Colonic mucosa (tissue), 4 donors: Measurements from ENCODE around the gene YBX3. TPM values are rescaled to one million over a fixed set of nuclear protein-coding genes. Genes with fewer than 3 reads are reported as not detected.
"Not testable (repeated sequence)": the region's sequence is repeated elsewhere in the genome, so short reads cannot be mapped to it uniquely, and the experiment has no call there.

ENCODE experiments used
- DNase-seq: peaks from one replicate; pipeline ENCODE4 v3.0.0-alpha.2; 2020
- H3K27ac ChIP-seq: fragments of 200-600 bp; one replicate; pipeline ENCODE4 v1.8.0; 2021
- H3K27me3 ChIP-seq: fragments of 200-600 bp; one replicate; pipeline ENCODE4 v1.8.0; 2021
- H3K36me3 ChIP-seq: fragments of 200-600 bp; one replicate; pipeline ENCODE4 v1.8.0; 2021
- H3K4me1 ChIP-seq: fragments of 200-600 bp; one replicate; pipeline ENCODE4 v1.8.0; 2021; ENCODE audit warnings: mild to moderate bottlenecking
- H3K4me3 ChIP-seq: fragments of 200-600 bp; one replicate; pipeline ENCODE4 v1.8.0; 2021
- H3K9ac ChIP-seq, 2 donors: one replicate each; pipeline ENCODE4 v1.7.0; 2013; ENCODE audit warnings: control low read depth in 2 of 2, low read depth in 2 of 2, low read length in 2 of 2
- H3K9me3 ChIP-seq: fragments of 200-600 bp; one replicate; pipeline ENCODE4 v1.8.0; 2021
- CTCF ChIP-seq: fragments of 200-600 bp; IDR thresholded peaks from one replicate; pipeline ENCODE4 v1.8.0; 2022; ENCODE audit warnings: antibody characterized with exemption, mild to moderate bottlenecking
- intact Hi-C: fragments of 100-400 bp; cut with DNase I; formaldehyde crosslinking; loops from one replicate; pipeline ENCODE4 v1.14.1; 2022
- total RNA-seq, 2 donors: library from RNA; stranded (reverse); fragmentation: NEBNext Ultra II Directional in 1 of 2; extraction: Animal tissue kit (Norgen Biotek cat#: 25700) in 1 of 2; gene quantifications; one replicate each; pipeline ENCODE4 v1.2.1, GENCODE V29; 2021
- donor health status: healthy.
- donor health status: DM: no; HTN: no; CAD: no.
- donor health status: DM: no; HTN: no; CAD: no.

Gene YBX3
- total RNA-seq, 2 donors from 2014 or later, result 162 to 166 TPM

- Histone ChIP-seq H3K36me3 (no peaks in the 10 kb centered on the region), H3K27me3 (no peaks in the 10 kb centered on the region), H3K4me3 (no peak overlapping the region), H3K9ac (no peak overlapping the region), H3K27ac (no peak overlapping the region), H3K4me1 (no peaks in the 10 kb centered on the region), H3K9me3 (no peaks in the 10 kb centered on the region)
- TF ChIP-seq CTCF, result no peak
- no peak for DNase-seq
- intact Hi-C loops, result loop anchor here (5.0 to 10.0 kb wide), 2 partner anchors 146 to 513 kb away; no protein-coding TSS in a partner anchor
These were observed 27.2 kb upstream of the YBX3 start for GRCh38 chr12:10750385-10750727.

GRCh38 chr12:10749700-10750384 lies 26.7 kb upstream of the YBX3 start:
- TF ChIP-seq CTCF, result peak; percentile 86
- Histone ChIP-seq H3K4me3 (peak overlapping the region; percentile 12), H3K27ac (peak overlapping the region; percentile 1), H3K9me3 (no peaks in the 10 kb centered on the region), H3K36me3 (no peaks in the 10 kb centered on the region), H3K4me1 (no peaks in the 10 kb centered on the region), H3K9ac (peak overlapping the region in 1 of 2 donors; percentile 3), H3K27me3 (no peaks in the 10 kb centered on the region)
- intact Hi-C loops, result loop anchor here (5.0 to 10.0 kb wide), 2 partner anchors 145 to 513 kb away; no protein-coding TSS in a partner anchor
- DNase-seq, result peak; percentile 86

GRCh38 chr12:10747730-10748129 lies 24.6 kb upstream of the YBX3 start:
- Histone ChIP-seq H3K27ac (no peak overlapping the region), H3K4me1 (no peaks in the 10 kb centered on the region), H3K9ac (no peak overlapping the region), H3K27me3 (no peaks in the 10 kb centered on the region), H3K4me3 (no peak overlapping the region), H3K36me3 (no peaks in the 10 kb centered on the region), H3K9me3 (no peaks in the 10 kb centered on the region)
- DNase-seq, result no peak
- TF ChIP-seq CTCF, result no peak
- intact Hi-C loops, result no loop called here

- H3K36me3 ChIP-seq, H3K27me3 ChIP-seq, DNase-seq, H3K27ac ChIP-seq, H3K4me1 ChIP-seq, H3K9ac ChIP-seq, H3K9me3 ChIP-seq, intact Hi-C loops, H3K4me3 ChIP-seq: not testable (repeated sequence)
These were observed 20.3 kb upstream of the YBX3 start for GRCh38 chr12:10743420-10743819.

- no peak for TF ChIP-seq CTCF
- no peaks in the 10 kb centered on the region for H3K36me3 ChIP-seq
- no peak overlapping the region for H3K27ac ChIP-seq
- DNase-seq, result no peak
- H3K27me3 ChIP-seq, result no peaks in the 10 kb centered on the region
- no peaks in the 10 kb centered on the region for H3K9me3 ChIP-seq
- no peak overlapping the region for H3K4me3 ChIP-seq
- no peaks in the 10 kb centered on the region for H3K4me1 ChIP-seq
- no peak overlapping the region for H3K9ac ChIP-seq
- intact Hi-C loops, result no loop called here
These were observed 18.7 kb upstream of the YBX3 start for GRCh38 chr12:10741845-10742244.

- intact Hi-C loops, result no loop called here
- Histone ChIP-seq H3K27me3 (no peaks in the 10 kb centered on the region), H3K9ac (no peak overlapping the region), H3K4me3 (no peak overlapping the region), H3K27ac (no peak overlapping the region), H3K9me3 (no peaks in the 10 kb centered on the region), H3K36me3 (no peaks in the 10 kb centered on the region), H3K4me1 (no peaks in the 10 kb centered on the region)
- DNase-seq, result no peak
- no peak for TF ChIP-seq CTCF
These were observed 17.1 kb upstream of the YBX3 start for GRCh38 chr12:10740182-10740581.
